SK-N-SH treated with all-trans-retinoic acid at 6 μM for 48 hours (cell line): ENCODE measurements around the gene DSCAM.

Experiments
- BACH2 ChIP-seq: fragments of 250-450 bp; sonication (Bioruptor Pico); IDR thresholded peaks from 2 replicates; pipeline ENCODE4 v1.9.0; 2021; ENCODE audit warnings: mild to moderate bottlenecking, borderline replicate concordance
- CREB5 ChIP-seq: fragments of 250-450 bp; sonication (Bioruptor Pico); IDR thresholded peaks from 2 replicates; pipeline ENCODE4 v1.5.1; 2020; ENCODE audit warnings: low read depth, mild to moderate bottlenecking, moderate library complexity
- ISL1 ChIP-seq: fragments of 250-450 bp; sonication (Bioruptor Pico); IDR thresholded peaks from 2 replicates; pipeline ENCODE4 v2.1.2; 2022; ENCODE audit warnings: mild to moderate bottlenecking, moderate library complexity
- PATZ1 ChIP-seq: fragments of 250-450 bp; sonication (Bioruptor Pico); IDR thresholded peaks from 2 replicates; pipeline ENCODE4 v1.8.0; 2020; ENCODE audit warnings: mild to moderate bottlenecking, moderate library complexity, borderline replicate concordance
- RARB ChIP-seq: fragments of 250-450 bp; sonication (Bioruptor Pico); IDR thresholded peaks from 2 replicates; pipeline ENCODE4 v1.8.0; 2021; ENCODE audit warnings: mild to moderate bottlenecking, moderate library complexity
- TCF4 ChIP-seq: fragments of 250-450 bp; sonication (Bioruptor Pico); IDR thresholded peaks from 2 replicates; pipeline ENCODE4 v1.8.0; 2021; ENCODE audit warnings: mild to moderate bottlenecking, moderate library complexity, borderline replicate concordance
- ZFP30 ChIP-seq: fragments of 450-650 bp; formaldehyde crosslinking; IDR thresholded peaks from 2 replicates; pipeline ENCODE4 v1.5.0; 2022; ENCODE audit warnings: mild to moderate bottlenecking, moderate library complexity
- ZNF565 ChIP-seq: fragments of 450-650 bp; formaldehyde crosslinking; conservative IDR thresholded peaks from 2 replicates; pipeline ENCODE4 v1.5.0; 2020; ENCODE audit warnings: low read depth, mild to moderate bottlenecking, moderate library complexity

GRCh38 chr21:40667967-40668366 is 179.0 kb downstream of the DSCAM start:
- no peak for TF ChIP-seq RARB (CRISPR knock-in tag)
- TF ChIP-seq PATZ1 (CRISPR knock-in tag) = no peak
- TF ChIP-seq ISL1 = no peak
- TF ChIP-seq ZFP30 = no peak
- TF ChIP-seq CREB5 (CRISPR knock-in tag) = no peak
- TF ChIP-seq TCF4 = no peak
- no peak for TF ChIP-seq BACH2 (CRISPR knock-in tag)
- no peak for TF ChIP-seq ZNF565 (CRISPR knock-in tag)
